GM12878 (cell line): ENCODE data around the gene CASK. TPM values are rescaled to one million over a fixed set of nuclear protein-coding genes. Genes with fewer than 3 reads are reported as not detected.

ENCODE experiments used
- ATAC-seq: fragments of 200-7000 bp; cut with Tn5 transposase; 3 replicates; pipeline ENCODE4 v1.9.1; 2020; ENCODE audit warnings: mild to moderate bottlenecking, moderate library complexity
- BruUV-seq: library from RNA; stranded (reverse); fragments of 400-500 nt; replicated peaks from 2 replicates; lab custom pipeline; 2021; lab: Mats Ljungman, UMichigan
- CTCF ChIA-PET: fragments of 300-600 bp; sonication (Branson Sonifier 250); formaldehyde crosslinking; extraction: SDS; loops from one replicate; lab custom pipeline; 2021; ENCODE audit warnings: inconsistent platforms; lab: Yijun Ruan, JAX
- POLR2A ChIA-PET: fragments of 350-600 bp; formaldehyde crosslinking; extraction: SDS; loops from one replicate; lab custom pipeline; 2021; ENCODE audit warnings: inconsistent platforms; lab: Charles Lee
- RAD21 ChIA-PET: fragments of 300-600 bp; sonication (Branson Sonifier 250); formaldehyde crosslinking; loops from one replicate; lab custom pipeline; 2023; ENCODE audit warnings: antibody characterized with exemption; ENCODE audit not compliant: unreplicated experiment; lab: Charles Lee
- SMC1A ChIA-PET: fragments of 300-600 bp; sonication (Branson Sonifier 250); formaldehyde crosslinking; loops from one replicate; lab custom pipeline; 2023; ENCODE audit not compliant: unreplicated experiment, uncharacterized antibody; lab: Charles Lee
- DNase-seq: peaks from one replicate; pipeline ENCODE4 v3.0.0-alpha.2; 2011; ENCODE audit warnings: low read depth, low spot score
- FAIRE-seq: peaks from 3 replicates; lab custom pipeline; 2011; peaks lifted over from hg19 to GRCh38; lab: Jason Lieb, UNC
- H2AFZ ChIP-seq: 2 replicates; pipeline ENCODE4 v1.6.0; 2011; ENCODE audit warnings: low read depth, low read length, control low read depth; ENCODE audit not compliant: control insufficient read depth
- H3K27ac ChIP-seq: 2 replicates; pipeline ENCODE4 v1.5.1; 2011; ENCODE audit warnings: control low read depth; ENCODE audit not compliant: control insufficient read depth, insufficient read depth
- H3K27me3 ChIP-seq, 2 experiments: replicated peaks in 1 of 2; 2 replicates each; pipeline versions ENCODE4 v1.6.0 to v1.6.1; 2011; ENCODE audit warnings: low read length in 1 of 2; ENCODE audit not compliant: control insufficient read depth in 2 of 2, insufficient read depth in 2 of 2
- H3K36me3 ChIP-seq, 2 experiments: 2 replicates each; pipeline ENCODE4 v1.5.1; 2011; ENCODE audit warnings: low read length in 1 of 2; ENCODE audit not compliant: control insufficient read depth in 2 of 2, insufficient read depth in 2 of 2
- H3K4me1 ChIP-seq: 2 replicates; pipeline ENCODE4 v1.6.1; 2011; ENCODE audit warnings: mild to moderate bottlenecking, low read length, moderate library complexity, mixed read lengths; ENCODE audit not compliant: control insufficient read depth, insufficient read depth
- H3K4me2 ChIP-seq: 2 replicates; pipeline ENCODE4 v1.6.0; 2011; ENCODE audit warnings: control low read depth; ENCODE audit not compliant: control insufficient read depth, insufficient read depth
- H3K4me3 ChIP-seq: fragments of 200-600 bp; sonication (generic); 2 replicates; pipeline ENCODE4 v1.5.1; 2016
- H3K79me2 ChIP-seq: 2 replicates; pipeline ENCODE4 v1.6.0; 2011; ENCODE audit warnings: low read length; ENCODE audit not compliant: control insufficient read depth, insufficient read depth
- H3K9ac ChIP-seq: 2 replicates; pipeline ENCODE4 v1.8.0; 2011; ENCODE audit warnings: low read length, control low read depth, mixed read lengths; ENCODE audit not compliant: control insufficient read depth, insufficient read depth
- H3K9me3 ChIP-seq: replicated peaks from 3 replicates; pipeline ENCODE4 v1.5.1; 2011; ENCODE audit warnings: mild to moderate bottlenecking, low read length; ENCODE audit not compliant: control insufficient read depth, insufficient read depth
- H4K20me1 ChIP-seq: 2 replicates; pipeline ENCODE4 v1.6.0; 2011; ENCODE audit not compliant: control insufficient read depth, insufficient read depth
- BCL11A ChIP-seq: IDR thresholded peaks from 2 replicates; pipeline ENCODE4 v1.6.1; 2011; ENCODE audit warnings: low read depth, low read length
- DPF2 ChIP-seq: fragments of 450-650 bp; IDR thresholded peaks from 2 replicates; pipeline ENCODE4 v1.6.1; 2017; ENCODE audit warnings: mild to moderate bottlenecking
- ETV6 ChIP-seq, 2 experiments: fragments of 450-650 bp in 1 of 2; IDR thresholded peaks in 1 of 2; conservative IDR thresholded peaks in 1 of 2; 2 replicates each; pipeline ENCODE4 v1.6.1; 2014; ENCODE audit warnings: antibody characterized with exemption in 1 of 2, borderline replicate concordance in 1 of 2, low read depth in 1 of 2, mild to moderate bottlenecking in 1 of 2, moderate library complexity in 1 of 2
- IKZF1 ChIP-seq: fragments of 450-650 bp; conservative IDR thresholded peaks from 2 replicates; pipeline ENCODE4 v1.6.1; 2017; ENCODE audit warnings: antibody characterized with exemption, mild to moderate bottlenecking
- IRF4 ChIP-seq: IDR thresholded peaks from 2 replicates; pipeline ENCODE4 v1.6.1; 2011; ENCODE audit warnings: low read depth, low read length
- NR2C2 ChIP-seq: IDR thresholded peaks from 2 replicates; pipeline ENCODE4 v1.6.1; 2011; ENCODE audit warnings: borderline replicate concordance, low read depth; ENCODE audit not compliant: control insufficient read depth, insufficient read length
- POU2F2 ChIP-seq: IDR thresholded peaks from 3 replicates; pipeline ENCODE4 v1.6.1; 2011; ENCODE audit warnings: low read depth, mild to moderate bottlenecking, low read length, borderline replicate concordance
- SKIL ChIP-seq: fragments of 450-650 bp; IDR thresholded peaks from 2 replicates; pipeline ENCODE4 v1.6.1; 2017; ENCODE audit warnings: mild to moderate bottlenecking, low read depth, inconsistent platforms; ENCODE audit not compliant: poor library complexity, severe bottlenecking
- SMC3 ChIP-seq: IDR thresholded peaks from 2 replicates; pipeline ENCODE4 v1.6.1; 2011; ENCODE audit warnings: low read length, improper control_type of control experiment, borderline replicate concordance
- TCF12 ChIP-seq: IDR thresholded peaks from 2 replicates; pipeline ENCODE4 v1.6.1; 2011; ENCODE audit warnings: low read depth, mild to moderate bottlenecking, low read length
- YBX1 ChIP-seq: fragments of 450-650 bp; IDR thresholded peaks from 2 replicates; pipeline ENCODE4 v1.6.1; 2016; ENCODE audit warnings: antibody characterized with exemption
- ZZZ3 ChIP-seq: IDR thresholded peaks from 2 replicates; pipeline ENCODE4 v1.6.1; 2011; ENCODE audit warnings: low read depth; ENCODE audit not compliant: control insufficient read depth, insufficient read length
- WGBS: methylation state at CpG from one replicate; pipeline ENCODE4 v1.1.6; 2016; ENCODE audit warnings: low lambda C conversion rate; ENCODE audit not compliant: insufficient replicate concordance, insufficient coverage; ENCODE audit errors: missing lambda C conversion rate; 5-methylcytosine and 5-hydroxymethylcytosine counted together
- in situ Hi-C: fragments of 300-500 bp; cut with MboI; formaldehyde crosslinking; loops from 9 replicates; pipeline ENCODE4 v1.14.3; 2018; ENCODE audit warnings: mixed read lengths
- intact Hi-C: fragments of 100-400 bp; cut with micrococcal nuclease; formaldehyde crosslinking; loops from one replicate; pipeline ENCODE4 v1.14.2; 2022; ENCODE audit not compliant: unreplicated experiment
- polyA plus RNA-seq, 11 experiments: library from polyadenylated mRNA; depleted of rRNA in 4 of 11; unstranded in 6 of 11; stranded (reverse) in 5 of 11; fragments of >200 nt; fragmentation: Nextera tagmentation in 4 of 11; fragmentation: Illumina TruSeq in 1 of 11; extraction: Ambion mirVana in 4 of 11; extraction: Trizol in 1 of 11; gene quantifications; 1 replicate in 1 of 11; 2 replicates in 10 of 11; pipeline versions ENCODE4 v1.2.1 to v1.2.3, GENCODE V29; 2011 to 2016; ENCODE audit warnings: inconsistent platforms in 2 of 11, missing spikeins in 2 of 11, low read depth in 1 of 11
- total RNA-seq, 4 experiments: library from RNA; depleted of rRNA in 3 of 4; stranded (reverse); fragments of >200 nt in 3 of 4; fragmentation: Illumina TruSeq in 1 of 4; extraction: Trizol in 1 of 4; gene quantifications; 2 replicates each; pipeline versions ENCODE4 v1.2.1 to v1.2.3, GENCODE V29; 2013 to 2021

CASK gene
- total and polyA plus RNA-seq, 10 of the 15 experiments (the other 5 are each of a cell fraction or from before 2014, with no cell fraction given), result 0.60 to 45.9 (median 4.8) TPM

GRCh38 chrX:41695426-41695825 is 227.9 kb downstream of the CASK start (continued):
- TF ChIP-seq TCF12, result no peak

DNA sequence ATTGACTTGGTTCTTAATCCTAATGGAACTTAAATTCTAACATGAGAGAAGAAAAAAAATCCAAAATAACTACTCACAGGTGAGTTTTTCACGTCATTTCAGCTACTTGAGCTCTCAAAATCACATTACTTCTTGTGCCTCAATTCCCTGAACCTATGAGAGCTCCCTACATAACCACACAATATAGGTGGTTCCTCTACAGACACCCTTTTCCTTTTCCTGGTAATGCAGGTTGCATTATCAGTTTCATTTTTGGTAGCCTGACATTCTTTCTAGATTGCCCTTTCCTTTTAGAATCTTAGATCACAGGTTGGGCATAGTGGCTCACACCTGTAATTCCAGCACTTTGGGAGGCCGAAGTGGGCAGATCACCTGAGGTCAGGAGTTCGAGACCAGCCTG is 230.3 kb downstream of the CASK start:
- Histone ChIP-seq H3K9me3 (no peaks in the 10 kb centered on the region), H3K4me3 (no peak overlapping the region), H2AFZ (no peak overlapping the region), H3K4me1 (peaks cover 7% of the 10 kb centered on the region; the same call in 1 of the 2 replicates), H3K4me2 (no peak overlapping the region), H4K20me1 (no peaks in the 10 kb centered on the region), H3K9ac (no peak overlapping the region), H3K79me2 (no peaks in the 10 kb centered on the region), H3K36me3 (no peaks in the 10 kb centered on the region), H3K27ac (no peak overlapping the region), H3K27me3 (no peaks in the 10 kb centered on the region)
- no TSS peak for BruUV-seq
- TF ChIP-seq ETV6 (conservative IDR thresholded peaks at IDR 0.05 in 1 of 2, IDR thresholded peaks at IDR 0.05 in 1 of 2; ENCODE audit: borderline replicate concordance in 1 of 2, low read depth in 1 of 2), result no peak
- no peak for TF ChIP-seq SMC3
- TF ChIP-seq BCL11A, result no peak
- no peak for TF ChIP-seq NR2C2
- TF ChIP-seq IKZF1, result no peak
- no peak for TF ChIP-seq IRF4
- no peak for TF ChIP-seq ZZZ3
- TF ChIP-seq DPF2, result no peak
- no peak for TF ChIP-seq POU2F2
- no peak for TF ChIP-seq YBX1
- no peak for TF ChIP-seq SKIL
- ChIA-PET SMC1A (interaction anchor here (0.6 kb wide), 1 partner anchor 726 kb away, joined by 4 read pairs; no protein-coding TSS in a partner anchor), RAD21 (no interaction called here), POLR2A (no interaction called here), CTCF (no interaction called here)
- ATAC-seq, result no peak
- DNase-seq, result no peak
- in situ Hi-C loops (no loop called here), intact Hi-C loops (no loop called here)
- no peak for FAIRE-seq
- WGBS, result 10% methylated on average over 3 of the region's 3 CpGs
